ENCODE results near the gene ST8SIA6. TPM values are rescaled to one million over a fixed set of nuclear protein-coding genes. Genes with fewer than 3 reads are reported as not detected.
"Not testable (repeated sequence)": the region's sequence is repeated elsewhere in the genome, so short reads cannot be mapped to it uniquely, and the experiment has no call there.

The ST8SIA6 gene
- total and polyA plus RNA-seq, 10 of the 15 experiments (the other 5 are each of a cell fraction or from before 2014, with no cell fraction given) = 0.22 TPM; not detected in 9

GRCh38 chr10:17503795-17504194, 49.4 kb upstream of the ST8SIA6 start (continued):
- TF ChIP-seq E4F1 (IDR thresholded peaks at IDR 0.05; ENCODE audit: borderline replicate concordance, partially characterized antibody) = no peak

GRCh38 chr10:17502814-17503213, 48.4 kb upstream of the ST8SIA6 start:
- H3K4me2 ChIP-seq (ENCODE audit: control insufficient read depth, insufficient read depth) = no peak overlapping the region
- H3K79me2 ChIP-seq (ENCODE audit: control insufficient read depth, insufficient read depth, low read length) = no peaks in the 10 kb centered on the region
- FAIRE-seq (no peak), ATAC-seq (no peak), DNase-seq (ENCODE audit: low read depth, low spot score) (no peak)
- SMC1A ChIA-PET (ENCODE audit: uncharacterized antibody, unreplicated experiment) = interaction anchor here (0.6 to 1.6 kb wide), 12 partner anchors 8 to 94 kb away, joined by 3 to 6 read pairs (median 3); no protein-coding TSS in a partner anchor
- no peaks in the 10 kb centered on the region for H3K36me3 ChIP-seq (ENCODE audit: control insufficient read depth in 2 of 2, insufficient read depth in 2 of 2, low read length in 1 of 2)
- H3K9ac ChIP-seq (ENCODE audit: control insufficient read depth, insufficient read depth, low read length) = no peak overlapping the region
- no peak overlapping the region for H2AFZ ChIP-seq (ENCODE audit: control insufficient read depth, low read depth, low read length)
- H3K4me3 ChIP-seq = no peak overlapping the region
- in situ Hi-C loops (cut with MboI) = no loop called here
- H3K4me1 ChIP-seq (ENCODE audit: control insufficient read depth, insufficient read depth, low read length) = no peaks in the 10 kb centered on the region; the same call in 1 of the 2 replicates
- POLR2A ChIA-PET = no interaction called here
- TF ChIP-seq TCF12 (IDR thresholded peaks at IDR 0.05; ENCODE audit: low read depth, low read length) = no peak
- no peak for TF ChIP-seq CREM (IDR thresholded peaks at IDR 0.05; ENCODE audit: low read depth)
- no peak for TF ChIP-seq CREB1 (IDR thresholded peaks at IDR 0.05; ENCODE audit: low read depth)
- WGBS (ENCODE audit: insufficient coverage, insufficient replicate concordance, low lambda C conversion rate, missing lambda C conversion rate) = 0% methylated on average over 2 of the region's 2 CpGs
- BruUV-seq (replicated peaks) = no TSS peak
- intact Hi-C loops (cut with micrococcal nuclease; ENCODE audit: unreplicated experiment) = no loop called here
- CTCF ChIA-PET = interaction anchor here (0.8 to 1.5 kb wide), 5 partner anchors 9 to 41 kb away, joined by 3 to 4 read pairs (median 4); no protein-coding TSS in a partner anchor
- RAD21 ChIA-PET (ENCODE audit: unreplicated experiment) = no interaction called here
- no peaks in the 10 kb centered on the region for H4K20me1 ChIP-seq (ENCODE audit: control insufficient read depth, insufficient read depth)
- H3K9me3 ChIP-seq (replicated peaks; ENCODE audit: control insufficient read depth, insufficient read depth, low read length) = no peaks in the 10 kb centered on the region
- H3K27ac ChIP-seq (ENCODE audit: control insufficient read depth, insufficient read depth) = no peak overlapping the region
- H3K27me3 ChIP-seq (replicated peaks in 1 of 2; ENCODE audit: control insufficient read depth in 2 of 2, insufficient read depth in 2 of 2, low read length in 1 of 2) = no peaks in the 10 kb centered on the region; a peak in 1 of 4 replicates

GRCh38 chr10:17499014-17499413, 44.6 kb upstream of the ST8SIA6 start:
- H3K4me3 ChIP-seq; intact Hi-C loops (cut with micrococcal nuclease; ENCODE audit: unreplicated experiment); H3K4me1 ChIP-seq (ENCODE audit: control insufficient read depth, insufficient read depth, low read length); H3K27me3 ChIP-seq (replicated peaks in 1 of 2; ENCODE audit: control insufficient read depth in 2 of 2, insufficient read depth in 2 of 2, low read length in 1 of 2); H3K9me3 ChIP-seq (replicated peaks; ENCODE audit: control insufficient read depth, insufficient read depth, low read length); CTCF ChIA-PET; ATAC-seq; DNase-seq (ENCODE audit: low read depth, low spot score); in situ Hi-C loops (cut with MboI); H3K27ac ChIP-seq (ENCODE audit: control insufficient read depth, insufficient read depth); FAIRE-seq; BruUV-seq (replicated peaks); H3K36me3 ChIP-seq (ENCODE audit: control insufficient read depth in 2 of 2, insufficient read depth in 2 of 2, low read length in 1 of 2); H3K79me2 ChIP-seq (ENCODE audit: control insufficient read depth, insufficient read depth, low read length); H3K4me2 ChIP-seq (ENCODE audit: control insufficient read depth, insufficient read depth); H3K9ac ChIP-seq (ENCODE audit: control insufficient read depth, insufficient read depth, low read length); H4K20me1 ChIP-seq (ENCODE audit: control insufficient read depth, insufficient read depth); RAD21 ChIA-PET (ENCODE audit: unreplicated experiment); SMC1A ChIA-PET (ENCODE audit: uncharacterized antibody, unreplicated experiment); H2AFZ ChIP-seq (ENCODE audit: control insufficient read depth, low read depth, low read length): not testable (repeated sequence)
- POLR2A ChIA-PET = interaction anchor here (0.7 kb wide), 1 partner anchor 12 kb away, joined by 3 read pairs; no protein-coding TSS in a partner anchor
- 81% methylated on average over 5 of the region's 5 CpGs for WGBS (ENCODE audit: insufficient coverage, insufficient replicate concordance, low lambda C conversion rate, missing lambda C conversion rate)

Measured in GM12878 (cell line).